ENCODE results near the gene TLE3.

Gene TLE3

DNA sequence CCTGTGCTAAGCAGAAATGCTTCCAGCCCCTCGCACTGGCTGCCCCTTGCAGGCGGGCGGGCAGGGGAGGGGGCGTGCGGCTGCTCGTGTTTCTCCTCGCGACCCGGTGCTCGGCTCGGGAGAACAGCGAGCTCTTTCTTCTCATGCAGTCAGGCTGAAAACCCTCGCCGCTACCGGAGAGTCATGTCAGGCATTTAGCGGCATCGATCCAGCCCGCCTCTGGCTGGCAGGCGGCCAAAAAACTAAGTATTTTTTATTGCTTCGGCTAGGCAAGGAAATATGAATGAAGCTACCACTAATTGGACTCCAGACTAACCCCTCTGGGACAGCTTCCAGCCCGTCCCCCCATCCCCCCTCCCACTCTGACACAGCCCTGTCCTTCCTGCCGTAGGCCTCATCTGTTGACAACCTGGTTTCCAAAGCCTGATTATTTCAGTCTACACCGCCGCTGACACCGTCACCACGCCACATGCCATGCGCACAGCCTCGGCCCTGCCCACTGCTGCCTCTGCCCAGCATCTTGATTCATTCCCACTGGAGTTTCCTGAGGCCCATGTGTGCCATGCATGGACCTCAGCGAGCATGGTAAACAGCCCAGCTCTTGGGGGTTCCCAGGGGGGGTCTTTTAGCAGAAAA, 35.3 kb downstream of the TLE3 start:
- no peak for DNase-seq (ENCODE audit: low read depth in 2 of 2)

DNA sequence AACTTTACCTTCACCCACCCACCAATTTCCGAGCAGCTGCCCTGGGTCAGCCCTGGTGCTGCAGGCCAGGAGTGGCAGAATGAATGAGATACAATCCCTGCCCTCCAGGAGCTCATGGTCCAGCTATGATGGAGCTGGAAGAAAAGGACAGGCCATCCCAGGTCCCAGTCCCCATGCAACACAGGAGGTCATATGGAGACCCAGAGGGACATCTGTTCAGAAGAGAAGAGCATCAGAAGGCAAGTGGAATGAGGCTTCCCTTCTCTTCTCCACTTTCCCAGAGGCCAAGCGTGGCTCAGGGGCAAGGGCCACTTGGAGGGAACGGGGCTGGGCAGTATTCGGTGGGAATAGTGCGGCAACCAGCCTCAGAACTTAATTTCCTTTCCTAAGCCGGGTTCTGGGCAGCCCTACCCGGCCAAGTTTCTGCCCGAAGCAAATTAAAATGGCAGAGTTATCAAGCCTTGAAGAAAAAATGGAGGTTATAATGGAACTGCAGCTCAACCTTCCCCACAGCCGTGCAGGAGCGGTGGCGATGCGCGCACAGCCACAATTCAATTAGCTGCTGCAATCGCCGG, 35.9 kb downstream of the TLE3 start:
- DNase-seq (ENCODE audit: low read depth in 2 of 2): no peak

DNA sequence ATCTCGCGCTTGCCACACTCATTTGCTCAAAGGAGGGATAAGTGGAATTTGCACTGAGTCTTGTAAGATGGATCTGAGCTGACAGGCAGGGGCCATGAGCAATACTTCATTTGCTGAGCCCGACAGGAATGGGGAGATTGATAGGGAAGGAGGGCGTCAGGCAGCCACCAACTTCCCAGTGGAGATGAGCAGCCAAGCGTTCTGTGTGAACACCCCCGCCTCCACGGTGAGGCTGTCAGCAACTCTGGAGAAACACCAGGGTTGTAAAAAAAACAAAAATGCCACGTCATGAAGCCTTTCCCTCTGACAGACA, 36.8 kb downstream of the TLE3 start:
- no peak for DNase-seq (ENCODE audit: low read depth in 2 of 2)

DNA sequence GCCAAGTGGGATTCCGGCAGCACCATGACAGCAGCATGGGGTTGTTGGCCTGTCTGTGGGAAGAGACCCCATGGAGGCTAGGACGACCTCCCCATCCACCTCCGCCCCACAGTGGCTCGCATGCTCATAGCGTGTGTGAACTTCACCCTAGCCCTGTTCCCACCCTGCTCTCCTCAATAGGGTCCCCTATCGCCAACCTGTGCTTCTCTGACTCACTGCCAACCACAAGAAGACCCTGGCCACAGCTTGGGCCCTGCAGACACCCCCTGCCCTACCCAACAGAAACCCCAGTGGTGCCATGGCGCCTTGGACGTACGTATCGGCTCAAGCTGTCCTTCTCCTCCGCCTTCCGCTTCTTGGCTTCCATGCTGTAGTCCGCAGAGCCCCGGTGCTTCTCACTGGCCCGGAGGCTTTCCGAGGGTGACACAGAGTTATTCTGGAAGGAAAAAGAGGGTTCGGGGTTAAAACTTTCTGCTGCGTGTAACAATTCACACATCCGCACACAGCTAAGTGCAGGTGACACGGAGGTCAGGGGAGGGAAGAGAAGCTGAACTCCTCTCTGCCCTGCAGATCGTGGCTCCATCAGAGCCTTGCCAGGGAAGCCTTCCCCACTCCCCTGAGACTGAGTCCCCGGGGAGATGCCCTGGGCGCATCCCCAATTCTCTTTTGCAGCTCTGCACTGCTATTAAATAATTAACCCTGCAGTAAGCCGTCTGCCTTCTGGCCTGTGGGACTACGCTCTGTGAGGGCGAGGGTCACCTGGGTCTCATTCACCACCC, 37.3 kb downstream of the TLE3 start:
- no peak for DNase-seq (ENCODE audit: low read depth in 2 of 2)

DNA sequence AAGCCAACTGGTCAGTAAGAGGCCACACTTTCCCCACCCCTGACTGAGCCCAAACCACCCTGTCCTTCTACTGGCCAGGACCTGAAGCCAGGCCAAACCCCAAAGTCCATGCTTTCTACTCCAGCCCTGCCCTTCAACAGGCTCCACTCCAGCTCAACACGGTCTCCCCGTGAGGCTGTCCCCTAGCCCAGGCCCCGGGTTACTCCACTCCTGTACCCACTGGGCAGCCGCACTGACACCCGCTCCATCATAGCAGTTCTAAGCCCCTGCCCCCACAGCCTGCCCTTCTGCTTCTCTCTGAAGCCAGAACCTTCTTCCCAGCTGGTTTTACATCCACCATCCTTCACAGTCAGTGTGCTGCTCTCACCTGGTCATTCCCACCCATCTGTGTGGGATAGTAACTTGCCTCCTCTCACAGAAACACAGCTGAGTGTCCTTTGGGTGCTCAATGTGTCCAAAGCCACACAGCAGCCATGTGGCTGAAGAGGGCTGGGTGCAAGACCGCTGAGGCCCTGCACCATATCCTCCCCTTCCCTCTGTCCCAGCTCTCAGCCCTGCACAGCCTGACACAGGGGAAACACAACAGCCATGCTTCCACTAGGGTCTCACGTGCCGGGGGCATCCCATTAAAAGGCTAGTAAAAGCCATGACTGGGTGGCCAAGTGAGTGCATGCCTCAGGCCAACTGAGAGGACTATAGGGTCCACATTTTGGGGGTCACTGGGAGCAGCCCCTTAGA, 38.1 kb downstream of the TLE3 start:
- DNase-seq (ENCODE audit: low read depth in 2 of 2): no peak

DNA sequence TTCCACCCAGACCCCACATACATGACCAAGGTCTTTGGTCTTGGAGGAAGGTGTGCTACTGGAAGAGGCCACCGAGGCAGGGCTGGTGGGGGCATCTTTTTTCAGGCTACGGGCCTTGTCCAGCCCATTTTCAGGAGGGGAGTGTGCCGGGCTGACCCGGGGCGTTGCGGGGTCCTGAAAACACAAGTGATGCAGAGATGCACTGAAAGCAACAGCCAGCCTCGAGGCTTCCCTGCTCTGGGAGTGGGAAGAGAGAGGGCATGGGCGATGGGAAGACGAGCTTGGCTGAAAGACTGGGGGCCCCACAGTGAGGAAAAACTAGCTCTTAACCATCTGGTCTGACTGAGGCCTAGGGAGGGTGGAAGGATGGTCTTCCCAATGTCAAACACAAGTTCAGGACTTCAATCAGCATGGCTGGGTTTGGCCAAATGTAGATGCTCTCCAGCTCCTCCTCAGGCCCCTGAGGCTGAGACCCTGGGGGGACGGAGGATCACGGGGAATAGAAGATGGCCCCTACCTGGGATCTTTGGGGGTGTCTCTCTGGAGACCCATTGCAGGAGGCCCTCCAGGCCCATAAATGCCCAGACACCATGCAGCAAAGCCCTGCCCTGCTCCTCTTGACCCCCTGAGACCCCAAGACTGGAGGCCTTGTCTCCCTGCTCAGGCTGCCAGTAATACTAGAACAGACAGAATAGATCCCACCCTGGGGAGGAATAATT, 38.9 kb downstream of the TLE3 start:
- no peak for DNase-seq (ENCODE audit: low read depth in 2 of 2)

DNA sequence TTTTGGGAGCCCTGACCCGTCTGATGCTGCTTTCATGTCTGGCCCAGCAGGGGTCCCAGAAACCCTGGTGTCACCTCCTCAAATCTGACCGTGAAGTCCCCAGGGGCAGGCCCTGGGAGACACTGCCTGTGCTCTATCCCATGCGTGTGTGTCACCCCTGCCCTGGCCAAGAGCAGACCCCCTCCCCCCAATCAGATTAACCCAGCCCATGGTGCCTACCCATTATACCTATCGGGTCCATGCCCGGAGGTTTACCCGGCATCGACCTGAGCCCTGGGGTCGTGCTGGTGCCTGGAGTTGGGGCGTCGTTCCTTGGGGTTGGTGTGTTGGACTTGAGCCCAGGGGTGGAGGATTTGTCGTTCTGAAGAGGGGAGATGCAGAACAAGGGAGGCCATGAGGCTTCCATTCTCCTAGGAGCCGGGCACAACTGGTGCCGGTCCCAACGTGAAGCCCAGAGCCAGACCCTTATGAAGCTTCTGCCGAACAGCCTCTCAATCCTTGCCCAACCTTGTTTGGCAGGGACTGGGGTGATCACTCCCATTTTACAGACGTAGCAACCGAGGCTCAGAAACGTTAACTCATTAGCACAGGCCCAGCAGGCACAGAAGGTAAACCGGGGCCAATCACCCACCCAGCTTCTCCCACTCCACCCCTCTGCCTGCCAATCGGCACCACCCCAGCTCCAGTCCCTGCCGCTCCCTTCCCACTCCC, 39.6 kb downstream of the TLE3 start:
- DNase-seq (ENCODE audit: low read depth in 2 of 2): no peak

DNA sequence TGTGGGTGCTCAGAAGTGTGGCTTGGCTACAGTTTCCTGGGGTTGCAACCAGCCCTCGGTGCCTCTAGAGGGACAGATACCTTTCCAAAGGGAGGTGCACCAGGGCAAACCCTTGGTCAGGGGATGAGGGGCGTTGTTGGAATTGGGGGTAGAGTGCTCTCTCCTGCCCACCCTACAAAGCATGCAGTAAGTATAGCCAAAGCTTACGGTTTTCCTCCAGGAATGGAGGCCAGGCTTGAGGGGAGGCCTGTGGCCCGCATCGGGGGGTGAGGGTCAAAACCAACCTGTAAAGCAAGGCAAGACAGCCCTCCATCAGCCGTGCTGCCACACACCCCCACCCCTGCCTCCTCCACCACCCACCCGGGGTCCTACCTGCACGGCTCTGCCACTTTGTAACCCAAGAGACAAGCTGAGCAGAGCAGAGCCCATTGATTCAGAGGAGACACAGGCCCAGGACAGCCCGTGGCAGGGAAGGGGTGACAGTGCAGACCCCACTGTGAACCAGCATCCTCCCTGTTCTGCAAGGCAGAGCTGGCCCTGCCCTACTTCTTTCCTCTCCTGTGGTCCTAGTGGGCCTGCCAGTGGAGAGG, 41.5 kb downstream of the TLE3 start:
- no peak for DNase-seq (ENCODE audit: low read depth in 2 of 2)

DNA sequence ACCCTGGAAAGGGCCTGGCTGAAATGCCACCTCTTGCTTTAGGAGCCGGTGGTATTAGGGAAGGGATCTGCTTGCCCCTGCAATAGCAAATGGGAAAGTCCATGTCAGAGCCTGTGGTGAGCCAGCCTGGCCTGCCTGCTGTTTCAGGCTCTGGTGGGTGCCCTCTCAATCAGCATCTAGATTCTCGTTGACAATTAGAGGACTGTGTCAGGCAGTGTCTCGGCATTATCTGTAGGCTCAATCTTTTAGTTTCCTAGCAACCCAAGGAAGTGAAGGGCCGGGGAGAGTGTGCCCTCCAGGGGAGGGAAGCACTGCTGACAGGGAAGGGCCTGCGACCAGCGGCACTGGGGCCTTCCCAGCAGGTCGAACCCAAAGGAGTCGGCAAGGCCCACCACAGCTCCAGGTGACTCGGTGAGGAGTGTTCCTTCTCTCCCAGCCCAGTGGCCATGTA, 42.1 kb downstream of the TLE3 start:
- no peak for DNase-seq (ENCODE audit: low read depth in 2 of 2)

DNA sequence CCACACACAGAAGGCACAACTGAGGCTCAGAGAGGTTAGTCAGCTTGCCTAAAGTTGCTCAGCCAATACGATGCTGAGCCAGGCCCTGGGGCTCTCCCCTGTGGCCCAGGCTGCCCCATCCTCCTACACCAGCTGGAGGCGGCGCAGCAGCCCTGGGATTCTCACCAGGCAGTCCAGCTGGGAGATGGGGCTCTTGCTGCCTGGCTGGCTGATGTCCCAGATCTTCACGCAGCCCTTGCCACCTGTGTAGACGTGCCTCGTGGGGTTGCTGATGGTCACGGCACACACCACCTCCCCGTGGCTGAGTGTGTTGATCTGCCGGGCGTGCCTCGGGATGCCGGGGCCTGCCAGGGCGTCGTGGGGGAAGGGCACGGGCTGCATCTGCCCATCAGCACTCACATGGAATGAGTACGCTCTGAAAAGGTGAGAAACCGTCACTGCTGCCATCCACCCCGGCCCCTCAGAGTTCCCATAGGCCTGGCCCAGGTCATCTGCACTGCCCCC, 42.8 kb downstream of the TLE3 start:
- DNase-seq (ENCODE audit: low read depth in 2 of 2): no peak

DNA sequence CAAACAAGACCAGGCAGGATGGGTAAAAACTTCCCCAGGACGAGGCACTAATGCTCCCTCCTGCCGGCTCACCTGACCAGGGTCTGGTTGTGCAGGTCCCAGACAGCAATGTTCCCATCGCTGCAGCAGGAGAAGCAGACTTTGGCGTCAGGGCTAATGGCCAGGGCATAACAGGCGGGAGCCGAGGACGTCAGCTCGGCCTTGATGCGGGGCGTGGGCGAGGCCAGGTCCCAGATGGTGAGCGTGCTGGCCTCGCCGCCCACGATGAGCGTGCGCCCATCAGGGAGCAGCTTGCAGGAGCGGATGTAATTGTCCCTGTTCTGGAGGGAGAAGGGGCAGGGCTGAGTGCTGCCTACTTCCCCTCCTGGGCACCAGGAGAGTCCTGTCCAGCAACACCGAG, 43.4 kb downstream of the TLE3 start:
- no peak for DNase-seq (ENCODE audit: low read depth in 2 of 2)

DNA sequence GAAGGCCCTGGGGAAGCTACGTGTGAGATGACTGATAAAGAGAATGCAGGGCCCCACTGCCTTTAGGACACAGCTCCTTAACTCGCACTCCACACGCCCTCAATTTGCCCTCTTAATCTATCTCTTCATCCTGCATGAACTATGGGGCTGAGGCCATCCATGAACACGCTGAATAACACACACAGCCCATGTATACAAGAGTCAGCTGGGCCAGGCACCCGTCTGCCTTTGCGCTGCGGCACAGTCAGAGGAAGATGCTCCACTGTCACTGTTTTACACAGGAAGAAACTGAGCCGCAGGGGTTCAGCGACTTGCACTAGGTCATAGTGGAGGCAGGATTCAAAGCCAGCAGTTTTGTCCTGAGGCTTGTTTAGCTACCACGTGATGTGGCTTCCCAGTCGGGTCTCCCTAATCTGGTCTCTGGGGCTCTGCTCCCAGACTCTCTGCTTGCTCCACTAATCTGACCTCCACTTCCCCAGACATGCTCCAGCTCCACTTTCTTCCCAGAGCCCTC, 43.9 kb downstream of the TLE3 start:
- no peak for DNase-seq (ENCODE audit: low read depth in 2 of 2)

DNA sequence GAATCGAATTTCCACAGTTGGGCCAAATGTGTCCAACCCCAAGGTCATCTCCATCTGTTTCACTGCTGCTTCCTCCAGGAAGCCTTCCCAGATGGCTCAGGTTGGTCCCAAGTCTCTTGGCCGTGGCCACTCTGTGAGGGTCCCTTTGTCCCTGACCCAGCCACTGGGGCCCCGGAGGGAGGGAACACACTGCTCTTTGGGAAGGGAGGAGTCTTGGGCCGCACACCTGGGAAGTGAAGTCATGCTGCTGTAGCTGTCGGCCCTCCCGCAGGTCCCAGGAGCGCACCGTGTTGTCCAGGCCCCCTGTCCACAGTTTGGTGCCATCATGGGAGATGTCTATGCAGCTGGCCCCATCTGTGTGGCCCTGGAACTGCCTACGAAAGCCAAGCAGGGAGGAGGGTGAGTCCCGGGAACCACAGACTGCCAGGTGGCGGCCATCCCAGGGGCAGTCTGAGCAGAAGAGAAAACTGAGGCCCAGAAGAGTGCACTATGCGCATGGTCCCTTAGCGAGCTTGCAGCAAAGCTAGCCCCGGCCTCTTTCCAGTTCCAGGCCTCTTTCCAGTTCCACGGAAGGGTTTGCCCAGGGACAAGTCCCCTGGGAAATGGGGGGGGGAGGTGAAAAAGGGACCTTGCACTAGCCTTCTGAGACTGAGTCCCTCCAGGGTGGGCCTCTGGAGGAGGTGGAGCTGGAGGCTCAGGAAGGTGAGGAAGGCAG, 44.6 kb downstream of the TLE3 start:
- no peak for DNase-seq (ENCODE audit: low read depth in 2 of 2)

DNA sequence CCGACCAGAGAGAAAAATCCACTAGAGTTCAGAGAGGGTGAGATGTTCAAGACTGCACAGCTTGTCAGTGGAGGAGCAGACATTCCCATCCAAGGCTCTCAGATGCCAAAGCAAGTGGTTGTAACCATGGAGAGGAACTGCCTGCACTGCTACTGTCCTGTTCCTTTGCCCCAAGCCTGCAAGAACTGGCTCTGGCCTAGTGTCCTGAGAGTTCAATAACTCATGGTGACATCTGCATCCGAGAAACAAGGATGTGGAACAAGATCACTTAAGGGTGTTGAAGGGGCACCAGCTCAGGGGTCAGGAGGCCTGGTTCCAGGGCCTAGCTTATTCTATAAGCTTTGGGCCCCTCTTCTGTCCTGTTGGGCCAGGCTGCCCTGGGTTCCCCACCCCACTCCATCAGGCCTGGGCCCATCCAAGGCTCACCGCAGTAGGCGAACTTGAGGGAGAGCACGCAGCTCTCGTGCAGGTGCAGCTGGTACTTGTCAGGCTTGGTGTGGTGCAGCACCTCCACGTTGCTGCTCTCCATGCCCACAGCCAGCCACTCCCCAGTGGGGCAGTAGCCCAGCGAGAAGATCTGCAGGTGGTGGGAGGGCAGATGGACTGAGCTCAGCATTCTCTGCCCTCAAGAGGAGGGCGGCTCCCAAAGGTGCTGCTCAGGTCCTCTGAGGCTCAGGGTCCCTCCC, 45.6 kb downstream of the TLE3 start:
- DNase-seq (ENCODE audit: low read depth in 2 of 2): no peak

DNA sequence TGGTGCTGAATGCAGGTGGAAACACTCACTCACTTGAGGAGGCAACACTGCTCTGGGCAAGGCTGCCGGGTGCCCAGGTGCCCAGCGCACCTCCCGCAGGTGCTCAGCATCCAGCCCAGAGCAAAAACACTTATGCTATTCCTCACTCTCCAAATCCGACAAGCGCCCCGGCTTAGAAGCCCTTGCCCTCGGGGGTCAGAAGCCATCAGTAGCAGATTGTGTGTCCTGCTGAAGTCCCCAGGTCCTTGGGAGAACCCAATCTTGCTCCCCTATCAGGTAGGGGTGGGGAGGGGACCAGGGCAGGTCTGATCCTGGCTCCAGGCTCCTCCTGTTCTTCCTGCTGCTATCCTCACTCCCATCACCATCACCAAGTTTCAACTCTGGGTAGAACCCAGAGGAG, 46.7 kb downstream of the TLE3 start:
- no peak for DNase-seq (ENCODE audit: low read depth in 2 of 2)

DNA sequence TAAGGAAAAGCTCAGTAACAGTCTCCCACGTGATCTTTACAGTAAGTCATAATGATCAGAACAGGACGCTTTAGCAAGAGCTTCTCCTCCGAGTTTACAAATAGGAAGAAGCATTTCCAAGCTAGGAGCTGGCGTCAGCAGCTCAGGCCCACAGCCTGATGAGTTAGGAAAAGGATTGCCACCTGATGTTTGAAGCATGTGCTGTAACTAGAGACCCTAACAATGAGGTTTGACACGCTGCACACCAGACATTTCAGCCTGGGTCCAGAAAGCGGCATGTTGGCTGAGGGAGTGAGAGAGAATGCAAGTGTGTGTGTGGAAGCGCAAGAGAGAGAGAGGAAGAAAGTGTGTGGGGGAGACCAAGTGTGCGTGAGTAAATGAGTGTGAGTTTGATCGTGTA, 47.3 kb downstream of the TLE3 start:
- no peak for DNase-seq (ENCODE audit: low read depth in 2 of 2)

DNA sequence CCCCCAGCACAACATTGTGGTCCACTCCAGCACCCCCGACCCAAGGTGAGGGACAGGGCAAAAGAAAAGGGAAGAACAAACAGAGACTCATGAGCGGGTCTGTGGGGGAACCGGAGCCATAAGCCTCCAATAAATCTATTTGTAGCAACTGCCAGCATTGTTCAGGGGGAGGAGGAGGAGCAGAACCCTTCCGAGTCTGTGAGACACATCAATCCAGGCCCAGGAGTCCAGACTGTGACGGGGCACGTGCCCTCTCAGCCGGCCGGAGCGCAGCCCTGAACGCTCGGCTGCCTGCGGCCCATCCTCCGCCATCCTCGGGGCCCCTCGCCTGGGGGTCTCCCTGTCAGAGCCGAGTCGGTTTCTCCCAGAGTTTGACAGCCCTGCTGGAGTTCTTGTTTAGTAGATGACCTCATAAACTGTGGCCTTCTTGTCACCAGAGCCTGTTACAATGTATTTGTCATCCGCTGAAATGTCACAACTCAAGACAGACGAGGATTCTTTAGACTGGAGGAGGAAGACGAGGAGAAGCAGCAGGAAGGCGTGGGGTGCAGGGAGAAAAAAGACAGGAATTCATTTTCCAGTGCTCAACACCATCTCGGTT, 47.9 kb downstream of the TLE3 start:
- no peak for DNase-seq (ENCODE audit: low read depth in 2 of 2)

DNA sequence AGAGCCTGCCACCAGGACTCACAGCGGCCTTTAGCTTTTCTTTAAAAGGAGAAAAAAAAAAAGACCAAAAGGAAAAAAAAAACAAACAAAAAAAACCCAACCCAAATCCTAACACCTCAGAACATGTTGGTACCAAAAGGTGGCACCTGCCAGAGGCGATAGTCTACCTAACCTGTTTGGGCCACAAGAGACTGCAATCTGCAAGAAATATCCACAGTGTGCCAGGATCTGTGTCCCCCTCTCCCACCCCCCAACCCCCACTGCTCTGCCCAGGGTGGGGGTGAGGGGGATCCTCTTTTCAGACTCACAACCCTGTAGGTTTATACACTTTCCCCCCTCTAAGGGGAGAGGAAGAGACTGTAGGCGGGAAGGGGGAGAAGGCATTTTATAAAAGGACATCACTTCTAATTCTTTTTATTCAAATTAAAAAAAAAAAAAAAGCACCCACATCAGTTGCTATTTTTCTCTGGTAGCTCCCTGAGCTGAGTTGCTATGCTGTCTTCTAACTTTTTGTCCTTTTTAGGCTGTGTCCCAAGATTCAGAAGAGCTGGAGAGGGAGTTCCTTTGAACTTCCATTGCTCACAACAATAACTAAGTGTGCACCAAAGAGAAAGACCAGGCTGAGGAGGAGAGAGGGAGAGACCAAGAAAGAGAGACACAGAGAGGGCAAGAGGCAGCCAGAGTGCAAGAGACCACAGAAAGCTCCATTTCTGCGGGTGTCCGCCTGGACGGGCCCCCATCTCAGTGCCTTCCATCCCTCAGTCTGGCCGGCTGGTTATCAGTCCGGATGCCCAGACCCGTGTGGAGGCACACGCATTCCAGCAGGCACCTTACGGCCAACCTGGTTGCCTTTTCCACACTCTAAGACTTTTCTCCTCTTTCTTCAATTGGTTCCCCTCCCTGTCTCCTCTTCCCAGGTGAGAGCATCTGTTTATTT, 48.9 kb downstream of the TLE3 start:
- no peak for DNase-seq (ENCODE audit: low read depth in 2 of 2)
